ENCODE data around the gene TMX2. TPM values are rescaled to one million over a fixed set of nuclear protein-coding genes. Genes with fewer than 3 reads are reported as not detected.

The TMX2 gene
- total RNA-seq, 4 donors from 2014 or later: 12.3 to 86.7 (median 49.0) TPM

DNA sequence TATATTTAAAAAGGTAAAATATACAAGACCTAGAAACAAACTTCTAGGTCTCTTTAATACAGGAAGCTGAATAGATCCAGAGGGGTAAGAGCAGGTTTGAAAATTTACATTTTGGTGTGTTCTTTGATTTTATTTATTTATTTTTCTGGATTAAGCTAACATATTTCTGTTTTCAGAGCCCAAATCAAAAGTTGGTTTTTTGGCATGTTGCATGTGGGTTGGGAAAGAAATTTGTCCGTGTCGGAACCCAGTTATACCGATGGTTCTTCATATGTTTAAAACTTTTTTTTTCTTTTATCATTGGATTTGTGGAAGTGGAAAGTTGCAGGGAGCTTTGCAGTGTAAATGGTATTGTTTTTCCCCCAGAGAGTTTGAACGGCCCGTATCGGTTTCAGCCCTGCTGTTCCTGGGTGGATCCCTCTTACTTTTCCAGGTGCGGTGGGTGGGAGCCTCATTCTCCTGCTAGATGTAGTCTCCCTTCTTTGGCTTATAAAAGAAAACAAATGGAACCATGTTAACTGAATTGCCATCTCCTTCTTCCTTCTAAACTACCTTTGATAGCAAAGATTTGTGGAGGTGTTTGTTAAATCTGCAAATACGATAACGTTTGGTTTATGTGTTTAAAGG is 50.0 kb downstream of the TMX2 start:
- peak; percentile 47 for DNase-seq
- H3K27me3 ChIP-seq: no peaks in the 10 kb centered on the region
- H3K27ac ChIP-seq: peak overlapping the region; percentile 89 to 99 (median 96)
- H3K4me1 ChIP-seq: peaks cover 0 to 45% (median 30%) of the 10 kb centered on the region in 4 donors
- WGBS, 2 donors (ENCODE audit: low coverage in 1 of 2): 12 to 17% methylated on average over 7 to 9 of the region's 9 CpGs
- peak overlapping the region; percentile 46 to 80 (median 60) for H3K4me3 ChIP-seq
- H3K36me3 ChIP-seq: no peaks in the 10 kb centered on the region
- TF ChIP-seq, protein P1, sequence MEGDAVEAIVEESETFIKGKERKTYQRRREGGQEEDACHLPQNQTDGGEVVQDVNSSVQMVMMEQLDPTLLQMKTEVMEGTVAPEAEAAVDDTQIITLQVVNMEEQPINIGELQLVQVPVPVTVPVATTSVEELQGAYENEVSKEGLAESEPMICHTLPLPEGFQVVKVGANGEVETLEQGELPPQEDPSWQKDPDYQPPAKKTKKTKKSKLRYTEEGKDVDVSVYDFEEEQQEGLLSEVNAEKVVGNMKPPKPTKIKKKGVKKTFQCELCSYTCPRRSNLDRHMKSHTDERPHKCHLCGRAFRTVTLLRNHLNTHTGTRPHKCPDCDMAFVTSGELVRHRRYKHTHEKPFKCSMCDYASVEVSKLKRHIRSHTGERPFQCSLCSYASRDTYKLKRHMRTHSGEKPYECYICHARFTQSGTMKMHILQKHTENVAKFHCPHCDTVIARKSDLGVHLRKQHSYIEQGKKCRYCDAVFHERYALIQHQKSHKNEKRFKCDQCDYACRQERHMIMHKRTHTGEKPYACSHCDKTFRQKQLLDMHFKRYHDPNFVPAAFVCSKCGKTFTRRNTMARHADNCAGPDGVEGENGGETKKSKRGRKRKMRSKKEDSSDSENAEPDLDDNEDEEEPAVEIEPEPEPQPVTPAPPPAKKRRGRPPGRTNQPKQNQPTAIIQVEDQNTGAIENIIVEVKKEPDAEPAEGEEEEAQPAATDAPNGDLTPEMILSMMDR (IDR thresholded peaks at IDR 0.05): no peak
- no peak for TF ChIP-seq EP300 (IDR thresholded peaks at IDR 0.05; ENCODE audit: low read depth)
- peak in 2 of 3 donors; percentile 22 to 50 for TF ChIP-seq POLR2AphosphoS5 (IDR thresholded peaks at IDR 0.05)
- TF ChIP-seq POLR2A (IDR thresholded peaks at IDR 0.05): peak; percentile 29
- no peaks in the 10 kb centered on the region for H3K9me3 ChIP-seq
- intact Hi-C loops (cut with DNase I; ENCODE audit: low total_unique reads): loop anchor here (5.0 kb wide), 1 partner anchor 40 kb away; no protein-coding TSS in a partner anchor
- in situ Hi-C loops (cut with MboI; ENCODE audit: low pct_ligation_motif_present in 1 of 4, low pct_unique_long_range_greater_than_20kb in 1 of 4, low sequenced_read_pairs in 3 of 4): loop anchor here in 1 of 4 donors (5.0 kb wide), 1 partner anchor 40 kb away; no protein-coding TSS in a partner anchor

DNA sequence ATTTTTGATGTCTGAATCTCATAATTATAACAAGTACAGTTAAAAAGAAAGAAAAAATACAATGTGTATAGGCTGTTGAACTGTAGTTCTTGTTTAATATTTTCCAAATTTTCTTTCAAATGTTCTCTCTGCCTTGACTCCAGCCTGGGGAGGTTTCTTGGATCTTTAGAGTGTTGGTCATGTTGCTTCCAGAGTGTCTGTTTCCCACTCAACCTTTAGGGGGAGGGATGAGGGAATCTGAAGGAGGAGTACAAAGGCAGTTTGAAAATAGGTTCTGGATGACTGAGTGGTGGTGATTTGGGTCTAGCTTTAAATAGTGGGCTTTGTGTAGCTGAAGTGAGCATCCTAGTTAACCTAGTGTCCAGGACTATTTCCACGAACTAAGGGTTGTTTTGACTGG is 51.2 kb downstream of the TMX2 start:
- WGBS, 2 donors (ENCODE audit: low coverage in 1 of 2): 17 to 18% methylated on average over 1 of the region's 1 CpG
- H3K27me3 ChIP-seq: no peaks in the 10 kb centered on the region

DNA sequence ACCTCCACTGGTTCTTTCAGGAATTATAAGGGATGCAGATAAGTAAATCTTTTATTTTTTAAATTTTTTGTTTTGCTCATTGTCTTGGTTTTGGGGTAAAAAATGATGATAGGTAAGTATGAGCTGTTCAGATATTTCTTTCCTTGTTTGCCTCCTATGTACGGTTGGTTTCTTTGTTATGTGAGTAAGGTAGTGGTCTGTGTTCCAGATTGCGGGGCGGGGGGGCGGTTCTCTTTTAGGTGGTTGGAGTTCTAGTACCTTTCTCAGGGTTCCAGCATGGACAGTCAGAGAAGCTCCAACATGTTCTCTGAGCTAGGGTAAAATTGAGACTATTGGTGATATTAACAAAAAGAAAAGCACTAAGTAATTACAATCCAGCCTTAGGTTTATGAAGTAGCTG is 51.6 kb downstream of the TMX2 start:
- H3K27ac ChIP-seq: peak overlapping the region; percentile 89 to 99 (median 96)
- in situ Hi-C loops (cut with MboI; ENCODE audit: low pct_ligation_motif_present in 1 of 4, low pct_unique_long_range_greater_than_20kb in 1 of 4, low sequenced_read_pairs in 3 of 4) (loop anchor here in 1 of 4 donors (5.0 kb wide), 1 partner anchor 38 kb away; no protein-coding TSS in a partner anchor), intact Hi-C loops (cut with DNase I; ENCODE audit: low total_unique reads) (loop anchor here (5.0 kb wide), 1 partner anchor 38 kb away; no protein-coding TSS in a partner anchor)
- H3K27me3 ChIP-seq: no peaks in the 10 kb centered on the region
- peaks cover 0 to 59% (median 37%) of the 10 kb centered on the region in 4 donors for H3K4me1 ChIP-seq
- no peak for DNase-seq
- H3K9me3 ChIP-seq: no peaks in the 10 kb centered on the region
- no peak for TF ChIP-seq POLR2AphosphoS5 (IDR thresholded peaks at IDR 0.05)
- TF ChIP-seq, protein P1 (IDR thresholded peaks at IDR 0.05): no peak
- TF ChIP-seq EP300 (IDR thresholded peaks at IDR 0.05; ENCODE audit: low read depth): no peak
- TF ChIP-seq POLR2A (IDR thresholded peaks at IDR 0.05): no peak
- 21 to 26% methylated on average over 4 of the region's 4 CpGs for WGBS, 2 donors (ENCODE audit: low coverage in 1 of 2)
- no peaks in the 10 kb centered on the region for H3K36me3 ChIP-seq
- H3K4me3 ChIP-seq: peak overlapping the region in 3 of 4 donors; percentile 46 to 80 (median 65)

More for the DNA sequence above, 51.2 kb downstream of the TMX2 start:
- peaks cover 0 to 55% (median 36%) of the 10 kb centered on the region in 4 donors for H3K4me1 ChIP-seq
- TF ChIP-seq POLR2AphosphoS5 (IDR thresholded peaks at IDR 0.05) (peak; percentile 20 to 45 (median 22)), POLR2A (IDR thresholded peaks at IDR 0.05) (no peak), EP300 (IDR thresholded peaks at IDR 0.05; ENCODE audit: low read depth) (no peak)
- TF ChIP-seq, protein P1 (IDR thresholded peaks at IDR 0.05): peak; percentile 29 to 58 (median 39)
- DNase-seq: no peak
- in situ Hi-C loops (cut with MboI; ENCODE audit: low pct_ligation_motif_present in 1 of 4, low pct_unique_long_range_greater_than_20kb in 1 of 4, low sequenced_read_pairs in 3 of 4): loop anchor here in 1 of 4 donors (5.0 kb wide), 1 partner anchor 39 kb away; no protein-coding TSS in a partner anchor
- intact Hi-C loops (cut with DNase I; ENCODE audit: low total_unique reads): loop anchor here (5.0 kb wide), 1 partner anchor 39 kb away; no protein-coding TSS in a partner anchor
- H3K4me3 ChIP-seq: peak overlapping the region; percentile 46 to 80 (median 60)
- H3K27ac ChIP-seq: peak overlapping the region; percentile 89 to 99 (median 96)
- H3K36me3 ChIP-seq: no peaks in the 10 kb centered on the region
- H3K9me3 ChIP-seq: no peaks in the 10 kb centered on the region

DNA sequence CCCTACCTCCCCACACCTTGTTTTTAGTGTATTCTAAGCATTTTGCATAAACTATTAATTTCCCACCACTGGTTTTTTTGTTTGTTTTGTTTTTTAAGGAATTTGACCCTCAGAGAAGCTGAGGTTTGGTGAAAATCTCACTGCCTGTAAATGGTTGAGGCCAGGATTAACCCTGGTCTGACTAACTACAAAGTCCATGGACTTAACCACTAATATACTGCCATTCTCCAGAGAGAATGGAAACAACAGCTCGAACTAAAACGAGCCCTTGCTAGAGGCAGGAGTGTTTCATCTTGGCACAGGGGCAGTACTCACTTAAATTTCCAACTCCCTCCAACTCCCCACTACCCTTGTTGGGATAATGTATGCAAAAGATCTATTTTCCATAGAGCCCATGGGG is 52.2 kb downstream of the TMX2 start:
- Histone ChIP-seq H3K27ac (peak overlapping the region; percentile 89 to 99 (median 96)), H3K9me3 (no peaks in the 10 kb centered on the region), H3K36me3 (no peaks in the 10 kb centered on the region), H3K4me1 (peaks cover 0 to 64% (median 39%) of the 10 kb centered on the region in 4 donors), H3K27me3 (no peaks in the 10 kb centered on the region), H3K4me3 (peak overlapping the region in 3 of 4 donors; percentile 46 to 80 (median 65))
- in situ Hi-C loops (cut with MboI; ENCODE audit: low pct_ligation_motif_present in 1 of 4, low pct_unique_long_range_greater_than_20kb in 1 of 4, low sequenced_read_pairs in 3 of 4): loop anchor here in 1 of 4 donors (5.0 kb wide), 1 partner anchor 38 kb away; no protein-coding TSS in a partner anchor
- intact Hi-C loops (cut with DNase I; ENCODE audit: low total_unique reads): loop anchor here (5.0 kb wide), 1 partner anchor 38 kb away; no protein-coding TSS in a partner anchor
- WGBS, 2 donors (ENCODE audit: low coverage in 1 of 2): 22% methylated on average over 2 of the region's 2 CpGs; no CpG with 5 or more reads in 1 of the 2 donors
- no peak for TF ChIP-seq POLR2AphosphoS5 (IDR thresholded peaks at IDR 0.05)
- TF ChIP-seq EP300 (IDR thresholded peaks at IDR 0.05; ENCODE audit: low read depth): no peak
- TF ChIP-seq, protein P1 (IDR thresholded peaks at IDR 0.05): no peak
- TF ChIP-seq POLR2A (IDR thresholded peaks at IDR 0.05): no peak
- DNase-seq: no peak
